BJ (cell line): ENCODE measurements around the gene DUSP28. TPM values are rescaled to one million over a fixed set of nuclear protein-coding genes. Genes with fewer than 3 reads are reported as not detected.

Experiments
- CTCF ChIA-PET: fragments of 350-600 bp; formaldehyde crosslinking; extraction: SDS; loops from one replicate; lab custom pipeline; 2021; ENCODE audit warnings: antibody characterized with exemption, inconsistent platforms; lab: Yijun Ruan, JAX
- POLR2A ChIA-PET: fragments of 300-600 bp; sonication (Branson Sonifier 250); formaldehyde crosslinking; extraction: SDS; loops from one replicate; lab custom pipeline; 2021; ENCODE audit warnings: antibody characterized with exemption; lab: Charles Lee
- DNase-seq: peaks from one replicate; pipeline ENCODE4 v3.0.0-alpha.2; 2011; ENCODE audit warnings: low read depth
- H3K27me3 ChIP-seq: 2 replicates; pipeline ENCODE4 v1.6.0; 2011; ENCODE audit warnings: low read length; ENCODE audit not compliant: control insufficient read depth, insufficient read depth
- H3K36me3 ChIP-seq: 2 replicates; pipeline ENCODE4 v1.5.1; 2011; ENCODE audit warnings: low read length; ENCODE audit not compliant: control insufficient read depth, insufficient read depth
- H3K4me3 ChIP-seq: 2 replicates; pipeline ENCODE4 v1.5.1; 2011; ENCODE audit warnings: low read depth, mild to moderate bottlenecking, control low read depth, low read length
- polyA plus RNA-seq: library from polyadenylated mRNA; depleted of rRNA; stranded (reverse); fragments of >200 nt; gene quantifications from 2 replicates; pipeline ENCODE4 v1.2.3, GENCODE V29; 2011
- TF ChIP-seq, protein P1 (sequence below): IDR thresholded peaks from 2 replicates; pipeline ENCODE4 v1.5.1; 2011; ENCODE audit warnings: low read depth, mild to moderate bottlenecking, control low read depth, inconsistent platforms, low read length, moderate library complexity; ENCODE audit not compliant: insufficient read depth

Gene DUSP28
- polyA plus RNA-seq, 1 experiment, result 3.1 TPM

GRCh38 chr2:240579771-240580614 lies 19.8 kb downstream of the DUSP28 start:
- H3K4me3 ChIP-seq, result no peak overlapping the region
- peaks cover 20% of the 10 kb centered on the region for H3K36me3 ChIP-seq
- H3K27me3 ChIP-seq, result no peaks in the 10 kb centered on the region
- ChIA-PET CTCF (interaction anchor here (0.6 to 1.8 kb wide), 4 partner anchors 11 to 93 kb away, joined by 3 to 13 read pairs (median 4); partner anchors contain the start of gene RNPEPL1), POLR2A (no interaction called here)
- DNase-seq, result peak; percentile 77
- TF ChIP-seq, protein P1, sequence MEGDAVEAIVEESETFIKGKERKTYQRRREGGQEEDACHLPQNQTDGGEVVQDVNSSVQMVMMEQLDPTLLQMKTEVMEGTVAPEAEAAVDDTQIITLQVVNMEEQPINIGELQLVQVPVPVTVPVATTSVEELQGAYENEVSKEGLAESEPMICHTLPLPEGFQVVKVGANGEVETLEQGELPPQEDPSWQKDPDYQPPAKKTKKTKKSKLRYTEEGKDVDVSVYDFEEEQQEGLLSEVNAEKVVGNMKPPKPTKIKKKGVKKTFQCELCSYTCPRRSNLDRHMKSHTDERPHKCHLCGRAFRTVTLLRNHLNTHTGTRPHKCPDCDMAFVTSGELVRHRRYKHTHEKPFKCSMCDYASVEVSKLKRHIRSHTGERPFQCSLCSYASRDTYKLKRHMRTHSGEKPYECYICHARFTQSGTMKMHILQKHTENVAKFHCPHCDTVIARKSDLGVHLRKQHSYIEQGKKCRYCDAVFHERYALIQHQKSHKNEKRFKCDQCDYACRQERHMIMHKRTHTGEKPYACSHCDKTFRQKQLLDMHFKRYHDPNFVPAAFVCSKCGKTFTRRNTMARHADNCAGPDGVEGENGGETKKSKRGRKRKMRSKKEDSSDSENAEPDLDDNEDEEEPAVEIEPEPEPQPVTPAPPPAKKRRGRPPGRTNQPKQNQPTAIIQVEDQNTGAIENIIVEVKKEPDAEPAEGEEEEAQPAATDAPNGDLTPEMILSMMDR, result peak; percentile 9; the same call in 1 of the 2 replicates

DNA sequence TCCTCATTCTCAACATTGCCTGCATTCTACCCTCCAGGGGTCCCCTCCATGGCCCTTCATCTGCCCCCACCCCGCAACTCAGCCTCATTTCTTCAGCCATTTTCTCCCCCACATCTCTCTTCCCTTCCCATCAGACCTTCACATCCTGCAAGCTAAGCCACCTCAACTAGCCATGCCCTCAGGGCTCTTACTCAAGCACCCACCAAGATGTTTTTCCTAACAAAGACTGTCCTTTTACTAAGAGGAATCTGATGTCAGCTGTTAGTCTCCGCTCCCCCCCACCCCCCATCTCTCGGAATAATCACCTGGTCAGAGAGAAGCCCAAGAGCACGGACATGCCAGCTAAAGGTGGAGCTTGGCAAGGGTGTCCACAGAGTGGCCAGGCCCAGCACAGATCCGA lies 21.7 kb downstream of the DUSP28 start:
- Histone ChIP-seq H3K4me3 (no peak overlapping the region), H3K27me3 (no peaks in the 10 kb centered on the region), H3K36me3 (peaks cover 8% of the 10 kb centered on the region)
- no peak for DNase-seq
- ChIA-PET CTCF (interaction anchor here (1.1 kb wide), 1 partner anchor 16 kb away, joined by 3 read pairs; no protein-coding TSS in a partner anchor), POLR2A (no interaction called here)
- TF ChIP-seq, protein P1, result no peak

- no peak for DNase-seq
- ChIA-PET CTCF (interaction anchor here (1.3 kb wide), 1 partner anchor 17 kb away, joined by 4 read pairs; no protein-coding TSS in a partner anchor), POLR2A (no interaction called here)
- TF ChIP-seq, protein P1, result no peak
- H3K36me3 ChIP-seq, result peaks cover 2% of the 10 kb centered on the region
- H3K4me3 ChIP-seq, result no peak overlapping the region
- no peaks in the 10 kb centered on the region for H3K27me3 ChIP-seq
These were observed 22.6 kb downstream of the DUSP28 start for GRCh38 chr2:240582781-240583180.

GRCh38 chr2:240583774-240584173 lies 23.6 kb downstream of the DUSP28 start:
- POLR2A ChIA-PET, result no interaction called here
- Histone ChIP-seq H3K27me3 (no peaks in the 10 kb centered on the region), H3K4me3 (no peak overlapping the region), H3K36me3 (no peaks in the 10 kb centered on the region; the same call in 1 of the 2 replicates)
- TF ChIP-seq, protein P1, result no peak
- DNase-seq, result no peak
- CTCF ChIA-PET, result interaction anchor here (1.3 kb wide), 1 partner anchor 18 kb away, joined by 4 read pairs; no protein-coding TSS in a partner anchor

GRCh38 chr2:240584486-240585031 lies 24.4 kb downstream of the DUSP28 start:
- TF ChIP-seq, protein P1, result no peak
- DNase-seq, result no peak
- H3K27me3 ChIP-seq, result no peaks in the 10 kb centered on the region
- H3K4me3 ChIP-seq, result no peak overlapping the region
- CTCF ChIA-PET, result interaction anchor here (1.0 to 4.5 kb wide), 2 partner anchors 18 to 23 kb away, joined by 3 to 34 read pairs; no protein-coding TSS in a partner anchor
- POLR2A ChIA-PET, result no interaction called here
- H3K36me3 ChIP-seq, result peaks cover 1% of the 10 kb centered on the region; the same call in 1 of the 2 replicates
